GM19023 (cell line): ENCODE results near the gene PKD1.

Experiments used
- ATAC-seq: cut with Tn5 transposase; IDR thresholded peaks from one replicate; pipeline ENCODE4 v1.9.1; 2021; ENCODE audit warnings: mild to moderate bottlenecking, moderate library complexity; ENCODE audit not compliant: unreplicated experiment

PKD1 gene

DNA sequence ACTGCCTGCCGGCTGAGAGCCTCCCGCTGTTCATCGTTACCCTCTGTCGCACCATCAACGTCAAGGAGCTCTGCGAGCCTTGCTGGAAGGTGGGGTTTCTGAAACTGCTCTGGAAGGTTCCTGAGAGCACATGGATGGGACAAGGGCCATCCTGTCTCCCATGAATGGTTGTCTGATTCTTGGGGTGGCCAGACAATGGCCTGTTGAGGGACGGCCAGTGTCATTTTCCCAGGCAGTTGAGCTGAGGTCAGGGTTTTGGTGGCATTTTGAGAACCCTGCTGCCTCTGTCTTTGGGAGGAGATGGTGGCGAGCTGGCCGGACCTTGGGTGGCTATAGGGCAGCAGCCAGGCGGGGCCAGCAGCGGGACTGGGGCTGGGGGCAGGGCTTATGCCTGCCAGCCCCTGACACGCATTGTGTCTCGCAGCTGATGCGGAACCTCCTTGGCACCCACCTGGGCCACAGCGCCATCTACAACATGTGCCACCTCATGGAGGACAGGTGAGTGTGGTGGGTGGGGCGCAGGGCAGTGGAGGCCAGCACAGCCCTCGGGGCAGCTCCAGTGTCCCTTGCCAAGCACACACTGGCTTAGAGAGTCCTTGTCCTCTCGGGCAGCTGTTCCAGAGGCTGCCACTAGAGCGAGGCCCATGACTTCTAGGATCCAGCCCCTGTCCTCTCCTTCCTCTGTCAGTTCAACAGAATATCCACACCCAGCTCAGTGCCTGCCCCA, 78.9 kb downstream of the PKD1 start:
- ATAC-seq: no peak

DNA sequence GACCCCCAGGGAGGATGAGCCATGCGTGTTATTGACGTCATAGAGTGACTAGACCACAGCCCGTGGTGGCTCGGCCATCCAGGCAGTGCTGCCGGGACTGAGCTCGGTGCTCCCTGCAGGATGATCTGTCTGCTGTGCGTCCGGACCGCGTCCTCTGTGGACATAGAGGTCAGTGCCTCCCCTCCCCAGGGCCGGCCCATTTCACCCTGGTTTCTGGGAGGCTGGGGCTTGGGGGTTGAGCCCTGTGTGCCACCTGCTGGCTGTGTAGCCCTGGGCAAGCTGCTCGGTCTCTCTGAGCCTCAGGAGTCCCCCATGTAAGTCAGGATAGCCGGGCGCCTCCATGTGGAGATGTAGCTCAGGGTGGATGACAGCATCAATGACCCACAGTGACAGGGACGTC, 79.6 kb downstream of the PKD1 start:
- no peak for ATAC-seq

DNA sequence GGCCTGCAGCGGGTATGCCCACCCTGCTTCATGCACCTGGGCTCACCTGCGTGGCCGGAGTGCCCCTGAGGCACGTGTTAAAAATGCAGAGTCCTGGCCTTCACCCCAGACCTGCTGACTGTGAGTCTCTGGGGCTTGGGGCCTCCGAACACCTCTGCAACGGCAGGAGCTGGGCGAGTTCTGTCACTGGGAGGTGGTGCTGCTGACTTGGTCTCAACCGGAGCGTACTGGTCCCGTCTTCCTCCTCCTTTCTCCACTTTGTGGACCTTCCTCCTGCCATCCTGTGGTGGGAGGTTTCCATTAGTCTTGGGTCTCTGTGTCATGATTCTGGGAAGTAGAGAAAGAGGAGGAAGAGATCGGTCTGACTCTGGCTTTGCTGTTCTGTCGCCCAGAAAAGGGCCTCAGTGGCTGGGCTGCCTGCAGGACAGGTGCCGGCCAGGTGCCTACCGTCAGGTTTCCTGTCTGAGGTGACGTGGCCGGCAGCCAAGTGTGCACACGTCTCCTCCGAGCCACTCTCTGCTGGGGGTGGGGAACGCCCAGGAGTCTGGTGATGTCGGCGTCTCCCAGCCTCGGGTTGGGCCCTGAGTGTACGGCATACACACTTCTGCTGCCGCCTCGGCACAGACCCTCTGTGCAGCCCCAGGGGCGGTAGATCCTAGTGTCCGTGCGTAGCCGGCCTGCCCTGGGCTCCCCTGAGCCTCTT, 81.0 kb downstream of the PKD1 start:
- ATAC-seq: no peak

DNA sequence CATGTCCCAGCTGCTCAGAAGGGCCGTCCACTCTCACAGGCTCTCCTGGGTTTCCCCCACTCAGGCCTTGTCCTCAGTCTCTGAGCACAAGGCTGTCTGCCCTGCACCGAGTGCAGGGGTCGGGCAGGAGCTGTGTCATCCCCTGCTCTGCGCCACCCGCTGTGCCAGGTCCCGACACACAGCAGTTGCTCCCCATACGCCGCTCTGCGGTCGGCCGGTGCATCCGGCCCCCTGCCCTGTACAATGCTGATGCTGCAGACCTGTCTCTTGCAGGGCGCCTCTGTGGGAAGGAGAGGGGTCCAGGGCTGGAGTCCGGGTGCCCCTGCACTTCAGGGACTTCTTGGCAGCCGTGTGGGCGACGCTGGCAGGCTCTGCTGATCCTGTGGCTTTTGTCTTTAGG, 81.8 kb downstream of the PKD1 start:
- no peak for ATAC-seq

DNA sequence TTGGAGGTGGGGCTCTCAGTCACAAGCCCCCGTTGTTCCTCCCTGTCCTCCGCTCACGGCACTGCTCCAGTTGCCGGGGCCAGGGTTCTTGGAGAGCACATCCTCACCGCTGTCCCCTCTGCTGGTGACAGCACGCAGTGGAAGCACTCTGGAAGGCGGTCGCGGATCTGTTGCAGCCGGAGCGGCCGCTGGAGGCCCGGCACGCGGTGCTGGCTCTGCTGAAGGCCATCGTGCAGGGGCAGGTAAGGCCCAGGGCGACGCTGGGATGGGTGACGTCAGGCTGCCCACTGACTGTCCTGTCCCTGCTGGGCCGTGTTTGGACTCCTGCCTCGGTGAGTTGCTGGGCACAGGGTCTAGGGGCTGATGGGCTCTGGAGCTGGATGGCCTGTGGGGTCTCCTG, 82.5 kb downstream of the PKD1 start:
- ATAC-seq: no peak

DNA sequence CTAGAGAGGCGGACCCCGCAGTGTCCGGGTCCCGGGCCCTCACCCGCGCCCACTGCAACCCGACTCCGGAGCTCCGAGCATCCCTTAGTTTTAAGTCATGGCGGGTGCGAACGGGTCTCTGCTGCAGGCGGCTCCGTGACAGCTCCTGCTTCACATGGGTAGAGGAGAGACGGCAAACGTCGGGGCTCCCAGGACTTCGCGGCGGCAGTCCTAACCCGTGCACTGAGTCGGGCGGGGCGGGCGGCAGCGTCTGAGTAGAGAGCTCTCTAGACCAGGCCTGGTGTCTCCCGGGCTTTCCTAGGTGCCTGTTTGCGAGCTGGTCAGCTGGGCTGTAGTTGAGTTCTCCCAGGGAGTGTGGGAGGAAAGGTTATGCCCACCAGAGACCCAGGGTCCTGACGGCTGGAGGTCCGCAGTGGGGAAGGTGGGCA, 87.6 kb downstream of the PKD1 start:
- no peak for ATAC-seq

DNA sequence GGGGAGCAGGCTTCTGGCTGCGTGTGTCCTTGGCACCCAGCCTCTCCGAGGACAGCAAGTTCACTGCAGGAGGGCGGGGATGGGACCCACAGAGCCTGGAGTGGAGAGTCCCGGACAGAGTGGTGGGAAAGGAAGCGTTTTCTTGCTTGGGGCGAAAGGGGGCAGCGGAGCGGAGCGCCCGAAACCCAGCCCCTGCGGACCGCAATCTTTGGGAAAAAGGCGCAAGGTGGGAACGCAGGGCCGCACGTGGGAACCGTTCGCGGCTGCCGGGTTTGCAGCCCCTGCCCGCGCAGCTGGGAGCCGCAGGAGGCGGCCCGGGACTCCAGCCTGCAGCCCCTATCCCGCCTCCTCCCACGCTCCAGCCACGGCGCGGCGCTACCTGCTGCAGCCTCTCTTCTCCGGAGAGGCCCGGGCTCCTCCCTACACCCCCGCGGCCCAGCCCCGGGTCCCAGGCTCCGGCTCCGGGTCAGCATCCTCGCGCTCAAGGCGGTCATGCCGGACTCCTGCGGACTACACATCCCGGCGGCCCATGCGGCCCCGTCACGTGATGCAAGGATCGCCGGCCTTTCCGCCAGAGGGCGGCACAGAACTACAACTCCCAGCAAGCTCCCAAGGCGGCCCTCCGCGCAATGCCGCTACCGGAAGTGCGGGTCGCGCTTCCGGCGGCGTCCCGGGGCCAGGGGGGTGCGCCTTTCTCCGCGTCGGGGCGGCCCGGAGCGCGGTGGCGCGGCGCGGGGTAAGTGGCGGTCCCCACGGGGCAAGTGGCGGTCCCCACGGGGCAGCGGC, 88.2 kb downstream of the PKD1 start, which contains the start of the genes NTHL1 and TSC2:
Gene NTHL1 (minus strand): TSS at position 505 of the 786 bp plus-strand sequence. CDS start 11 bp downstream, at position 494.
Gene TSC2 (plus strand): TSS at position 656 of the 786 bp plus-strand sequence. CDS start 631 bp downstream, outside the sequence.
- ATAC-seq: peak; percentile 94

DNA sequence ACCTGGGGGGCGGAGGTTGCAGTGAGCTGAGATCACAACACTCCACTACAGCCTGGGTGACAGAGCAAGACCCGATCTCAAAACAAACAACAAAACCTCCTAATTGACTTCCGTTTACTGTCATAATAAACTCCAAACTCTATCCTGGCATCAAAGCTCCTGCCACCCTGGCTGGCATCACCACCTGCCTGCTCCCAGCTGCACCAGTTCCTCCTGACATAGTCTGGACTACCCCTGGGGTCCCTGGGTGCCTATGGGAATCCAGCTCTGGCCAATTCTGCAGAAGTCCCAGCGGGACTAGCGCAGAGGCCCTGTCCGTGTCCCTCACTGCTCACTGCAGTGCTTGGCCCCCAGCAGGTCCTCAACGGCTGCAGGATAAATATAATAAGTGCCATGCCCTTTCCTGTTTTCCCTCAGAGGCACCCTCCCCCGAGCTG, 88.8 kb downstream of the PKD1 start:
- no peak for ATAC-seq

DNA sequence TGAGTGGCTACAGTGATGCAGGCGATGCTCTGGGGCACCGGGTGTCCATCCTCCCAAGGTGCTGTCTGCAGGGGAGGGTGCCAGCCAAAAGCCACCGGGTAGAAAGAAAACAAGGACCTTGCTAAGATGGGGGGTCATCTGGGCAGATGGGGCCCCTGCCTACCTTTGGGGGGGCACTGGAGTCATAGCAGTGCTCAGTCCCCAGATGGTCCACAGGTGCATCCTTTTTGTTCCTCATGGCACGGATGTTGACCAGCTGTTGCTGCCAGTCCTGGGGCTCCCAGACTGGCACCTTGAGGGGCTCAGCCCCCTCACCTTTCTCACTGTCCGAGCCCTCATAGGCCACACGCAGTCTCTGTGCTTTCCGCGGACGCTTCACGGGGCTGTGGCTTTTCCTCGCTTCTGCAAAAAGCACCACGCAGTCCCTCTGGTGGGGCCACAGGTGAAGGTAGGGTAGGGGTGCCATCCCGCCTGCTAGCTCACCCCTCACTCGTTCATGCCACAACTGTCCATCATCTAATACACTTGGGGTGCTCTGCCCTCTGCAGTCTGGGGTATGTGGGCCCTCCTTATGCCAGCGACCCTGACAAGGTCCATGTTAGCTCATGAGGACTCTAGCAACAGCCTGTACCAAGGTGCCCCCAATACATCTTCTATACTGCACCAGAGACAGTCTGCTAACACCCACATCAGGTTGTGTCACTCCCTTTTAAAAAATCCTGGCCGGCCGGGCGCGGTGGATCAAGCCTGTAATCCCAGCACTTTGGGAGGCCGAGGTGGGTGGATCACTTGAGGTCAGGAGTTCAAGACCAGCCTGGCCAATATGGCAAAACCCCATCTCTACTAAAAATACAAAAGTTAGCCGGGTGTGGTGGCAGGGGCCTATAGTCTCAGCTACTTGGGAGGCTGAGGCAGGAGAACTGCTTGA, 89.5 kb downstream of the PKD1 start:
- ATAC-seq: no peak

DNA sequence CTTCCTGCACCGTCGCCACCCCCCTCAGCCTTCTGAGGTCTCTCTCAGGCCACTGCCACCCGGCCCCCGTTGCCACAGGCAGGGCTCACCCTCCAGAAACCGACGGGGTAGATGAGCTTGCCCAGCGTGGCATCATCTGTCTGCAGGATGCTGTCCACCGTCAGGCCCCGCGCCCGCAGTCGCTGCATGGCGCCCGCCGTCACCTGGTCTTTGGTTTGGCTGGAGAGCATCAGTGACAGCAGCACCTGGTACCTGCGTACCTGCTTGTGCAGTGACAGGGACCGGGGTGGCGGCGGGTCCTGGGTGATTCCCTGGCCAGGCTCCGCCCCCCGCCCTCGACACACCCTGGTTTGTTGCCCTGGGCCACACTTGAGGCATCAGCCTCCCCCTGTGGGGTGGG, 91.2 kb downstream of the PKD1 start:
- ATAC-seq: no peak

DNA sequence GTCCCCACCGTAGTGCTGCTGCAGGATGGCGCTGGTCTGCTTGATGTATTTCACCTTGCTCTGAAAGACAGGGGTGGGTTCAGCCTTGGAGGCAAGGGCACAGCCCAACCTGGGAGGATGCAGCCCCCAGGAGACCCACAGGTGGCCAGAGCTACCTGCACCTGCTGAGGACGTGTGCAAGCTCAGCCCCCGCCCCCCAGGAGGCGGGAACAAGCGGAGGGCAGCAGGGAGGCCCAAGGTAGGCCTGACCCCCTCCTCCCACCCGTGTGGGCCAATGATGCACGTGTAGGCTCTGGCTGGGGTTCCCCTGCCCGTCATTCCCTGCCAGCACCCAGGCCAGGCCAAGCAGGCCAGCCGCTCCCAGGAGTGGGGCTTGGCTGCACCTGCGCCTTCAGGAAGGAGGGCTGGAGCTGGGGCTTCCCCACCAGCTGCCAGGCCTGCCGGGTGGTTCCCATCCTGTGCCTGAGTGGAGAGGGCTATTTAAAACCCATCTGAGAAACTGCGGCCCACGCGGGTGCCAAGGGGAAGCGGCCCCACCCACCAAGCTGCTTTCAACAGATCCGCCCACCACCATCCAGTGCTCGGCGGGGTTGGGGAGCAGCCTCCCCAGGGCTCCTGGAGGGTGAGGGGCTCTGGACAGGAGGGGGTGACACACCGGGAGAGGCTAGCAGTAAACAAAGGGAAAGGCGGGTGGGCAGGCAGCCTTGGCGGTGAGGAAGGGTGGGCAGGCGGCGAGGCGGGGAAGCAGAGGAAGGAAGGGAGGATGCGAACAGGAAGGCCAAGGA, 91.8 kb downstream of the PKD1 start:
- no peak for ATAC-seq

DNA sequence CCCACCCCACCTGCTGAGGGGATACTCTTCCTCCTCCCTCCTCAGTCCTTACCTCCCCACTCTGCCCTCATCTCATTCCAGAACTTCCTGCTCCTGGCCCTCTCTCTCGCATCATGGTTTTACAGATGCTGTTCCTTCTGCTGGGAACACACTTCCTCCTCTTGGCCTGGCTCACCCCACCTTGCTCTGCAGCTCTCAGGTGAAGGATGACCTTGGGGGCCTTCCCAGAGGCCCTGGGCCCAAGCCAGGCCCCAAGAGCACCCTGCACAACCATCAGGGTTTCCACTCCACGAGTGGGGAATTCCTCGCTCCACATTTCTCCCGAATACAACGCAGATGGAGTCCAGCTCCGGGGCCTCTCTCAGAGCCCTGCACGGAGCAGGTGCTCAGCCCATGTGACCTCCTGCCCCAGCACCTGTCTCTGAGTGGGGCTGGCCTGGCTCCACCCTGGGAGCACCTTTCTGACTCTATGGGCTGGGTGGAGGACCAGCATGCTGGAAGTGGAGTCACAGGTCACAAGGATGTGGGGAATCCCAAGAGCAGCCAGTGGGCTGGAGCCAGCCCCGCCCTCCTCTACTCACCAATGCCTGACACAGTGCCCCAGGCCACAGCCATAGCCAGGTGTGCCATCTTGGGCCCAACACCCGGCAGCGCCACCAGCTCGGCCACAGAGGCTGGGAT, 92.6 kb downstream of the PKD1 start:
- no peak for ATAC-seq

DNA sequence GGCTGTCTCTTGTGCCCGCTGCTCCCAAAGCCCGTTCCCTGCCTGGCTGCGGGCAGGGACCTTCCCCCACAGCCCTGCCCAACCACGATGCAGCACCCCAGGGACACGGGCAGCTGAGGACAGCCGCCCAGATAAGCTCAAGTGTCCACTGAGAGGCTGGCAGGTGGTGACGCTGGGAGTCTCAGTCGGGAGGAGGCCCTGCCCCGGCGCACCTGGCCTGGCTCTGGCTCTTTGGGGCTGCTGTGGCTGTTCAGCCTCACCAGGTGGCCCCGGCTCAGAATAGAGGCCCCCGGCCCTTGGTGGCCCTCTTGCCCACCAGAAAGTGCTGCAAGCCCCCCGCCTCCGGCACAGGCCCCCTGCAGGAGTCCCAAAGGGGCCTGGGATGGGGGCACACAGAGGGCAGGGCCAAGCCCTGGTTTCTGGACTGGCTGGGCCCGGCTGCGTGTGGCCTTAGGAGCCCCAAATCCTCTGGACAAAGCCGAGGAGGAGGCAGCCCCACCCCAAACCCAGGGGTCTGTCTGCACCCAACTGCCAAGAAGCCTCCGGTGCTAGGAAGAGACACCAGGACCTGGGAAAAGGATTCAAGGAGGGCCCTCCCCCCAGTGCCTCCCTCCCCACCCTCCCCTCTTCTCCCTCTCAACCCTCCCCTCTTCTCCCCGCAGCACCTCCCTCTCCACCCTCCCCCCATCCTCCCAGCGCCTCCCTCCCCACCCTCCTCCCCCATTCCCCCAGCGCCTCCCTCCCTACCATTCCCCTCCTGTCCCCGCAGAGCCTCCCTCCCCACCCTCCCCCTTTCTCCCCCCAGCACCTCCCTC, 93.3 kb downstream of the PKD1 start:
- no peak for ATAC-seq

DNA sequence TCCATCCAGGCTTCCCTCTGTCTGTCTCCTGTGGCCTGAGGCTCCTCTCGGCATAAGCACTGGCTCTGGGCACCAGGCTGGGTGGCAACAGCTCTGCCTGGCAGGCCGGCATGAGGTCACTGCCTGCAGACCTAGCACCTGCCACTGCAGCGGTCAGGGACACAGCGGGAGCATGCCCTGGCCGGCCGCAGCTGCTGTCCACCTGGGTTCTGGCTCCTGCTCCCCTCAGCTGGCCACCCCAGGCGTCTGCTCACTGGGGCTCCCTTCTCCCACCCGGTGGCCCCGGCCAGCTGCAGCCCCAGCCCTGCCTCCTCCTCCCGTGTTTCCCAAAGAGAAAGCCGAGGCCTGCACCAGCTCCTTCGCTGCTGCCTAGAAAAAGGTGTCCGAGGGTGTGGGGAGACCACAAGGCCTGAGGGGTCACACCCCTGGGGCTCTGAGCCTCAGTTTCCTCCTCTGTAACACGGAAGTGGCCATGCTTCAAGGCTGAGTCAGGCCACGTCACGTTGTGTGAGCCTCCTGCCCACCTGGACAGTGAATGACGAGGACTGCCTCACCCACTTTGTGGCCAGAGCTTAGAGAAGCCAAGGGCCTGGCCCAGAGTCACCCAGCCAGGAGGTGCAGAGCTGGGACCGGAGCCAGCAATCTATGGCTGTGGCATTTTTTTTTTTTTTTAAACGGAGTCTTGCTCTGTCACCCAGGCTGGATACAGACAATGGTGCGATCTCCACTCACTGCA, 94.7 kb downstream of the PKD1 start:
- ATAC-seq: no peak

DNA sequence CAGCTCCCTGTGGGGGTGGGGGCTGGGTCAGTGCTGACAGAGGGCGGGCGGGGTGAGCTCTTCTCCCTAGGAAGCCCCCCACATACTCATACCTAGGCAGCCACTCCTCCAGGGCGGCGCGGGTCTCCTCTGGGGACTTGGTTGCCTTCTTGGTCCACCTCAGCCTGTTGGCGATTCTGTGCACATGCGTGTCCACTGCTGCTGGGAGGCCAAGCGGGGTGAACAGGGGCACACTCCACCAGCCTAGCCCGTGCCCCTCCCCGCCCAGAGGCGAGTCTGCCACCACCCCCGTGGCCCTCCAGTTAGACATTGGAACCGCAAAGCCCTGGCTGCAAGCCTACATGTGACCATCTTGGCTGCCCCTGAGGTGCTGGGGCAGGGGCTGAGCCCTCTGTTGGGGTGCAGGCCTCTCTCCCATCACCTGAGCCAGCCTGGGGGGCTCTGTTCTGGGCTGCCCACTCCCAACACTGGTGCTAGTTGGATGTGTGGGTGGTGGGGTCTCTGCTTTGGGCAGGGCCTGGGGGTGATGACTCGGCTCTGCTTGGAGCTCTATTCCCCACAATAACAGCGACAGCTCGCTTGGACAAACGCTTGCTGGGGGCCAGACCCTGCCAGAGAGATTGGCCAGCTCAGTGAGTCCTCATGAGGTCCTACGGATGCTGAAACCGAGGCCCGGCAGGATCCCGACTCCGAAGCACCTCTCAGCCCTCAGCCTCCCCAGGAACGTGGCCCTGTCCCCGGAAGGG, 95.5 kb downstream of the PKD1 start:
- no peak for ATAC-seq

DNA sequence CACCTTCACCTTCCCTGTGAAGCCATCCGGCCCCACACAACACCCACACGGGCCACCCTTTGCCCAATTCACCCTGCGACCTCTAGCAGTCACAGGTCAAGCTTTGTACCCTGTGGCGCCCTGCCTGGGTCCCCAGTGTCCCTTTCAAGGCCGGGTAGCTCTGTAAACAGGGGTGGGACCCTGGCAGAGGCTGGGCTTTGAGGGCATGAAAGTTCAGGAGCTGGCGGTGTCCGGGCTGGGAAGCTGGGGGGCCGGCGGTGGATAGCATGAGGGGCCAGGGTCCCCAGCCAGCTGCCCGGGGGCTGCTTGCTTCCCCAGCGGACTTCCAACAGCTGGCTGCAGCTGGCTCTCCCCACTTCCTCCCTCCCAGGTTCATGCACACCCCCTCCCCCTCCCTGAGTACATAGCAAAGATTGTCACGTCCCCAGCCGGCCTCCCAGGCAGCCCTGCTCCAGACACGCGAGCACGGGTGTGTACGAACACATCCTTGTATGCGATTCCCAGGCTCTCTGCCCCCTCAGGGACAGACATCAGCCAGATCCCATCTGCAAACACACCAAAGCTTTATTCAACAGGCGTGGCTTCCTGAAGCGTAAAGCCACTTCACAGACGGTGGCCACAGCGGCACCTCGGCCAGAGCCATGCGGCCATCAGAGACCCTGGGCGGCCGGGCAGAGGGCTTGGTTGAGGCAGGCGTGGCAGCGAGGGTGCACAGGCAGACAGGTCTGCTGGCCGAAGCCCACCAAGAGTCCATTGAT, 96.2 kb downstream of the PKD1 start:
- no peak for ATAC-seq
